Activated CD8-positive, alpha-beta memory T cell treated with anti-CD3 and anti-CD28 coated beads, Interleukin-2, amount 10 ng/mL, durations not matched to agents 7 days and 5 days (primary cell): ENCODE data around the gene RACK1. TPM values are rescaled to one million over a fixed set of nuclear protein-coding genes. Genes with fewer than 3 reads are reported as not detected.

Source experiments
- ATAC-seq: fragments of 150-1000 bp; cut with Tn5 transposase; one replicate; pipeline ENCODE4 v1.10.0; 2021; ENCODE audit warnings: moderate library complexity
- CTCF ChIA-PET: fragments of 350-600 bp; sonication (Branson Sonifier 250); formaldehyde crosslinking; loops from one replicate; lab custom pipeline; 2021; ENCODE audit warnings: antibody characterized with exemption; lab: Charles Lee
- DNase-seq: peaks from one replicate; pipeline ENCODE4 v3.0.0-alpha.2; 2020
- H3K27ac Mint-ChIP-seq: one replicate; pipeline ENCODE4 v1.8.0; 2021; ENCODE audit warnings: mild to moderate bottlenecking, mixed read lengths
- H3K27me3 Mint-ChIP-seq: one replicate; pipeline ENCODE4 v1.8.0; 2021; ENCODE audit warnings: mixed read lengths
- H3K36me3 Mint-ChIP-seq: one replicate; pipeline ENCODE4 v1.8.0; 2021; ENCODE audit warnings: mild to moderate bottlenecking, mixed read lengths
- H3K4me1 Mint-ChIP-seq: one replicate; pipeline ENCODE4 v1.8.0; 2021; ENCODE audit warnings: mixed read lengths
- H3K4me3 Mint-ChIP-seq: one replicate; pipeline ENCODE4 v1.8.0; 2021; ENCODE audit warnings: mild to moderate bottlenecking, moderate library complexity, mixed read lengths
- H3K9me3 Mint-ChIP-seq: one replicate; pipeline ENCODE4 v1.8.0; 2022; ENCODE audit warnings: low read depth, mixed read lengths
- microRNA-seq: library from miRNA; unstranded; fragments of <30 nt; microRNA quantifications from one replicate; pipeline ENCODE4 v1.2.0, GENCODE V29; 2022
- total RNA-seq, 2 experiments: library from RNA; stranded (reverse); gene quantifications; one replicate each; pipeline ENCODE4 v1.2.3, GENCODE V29; 2021

RACK1 gene
- total RNA-seq, 2 experiments from 2014 or later: 1,565 to 1,861 TPM

DNA sequence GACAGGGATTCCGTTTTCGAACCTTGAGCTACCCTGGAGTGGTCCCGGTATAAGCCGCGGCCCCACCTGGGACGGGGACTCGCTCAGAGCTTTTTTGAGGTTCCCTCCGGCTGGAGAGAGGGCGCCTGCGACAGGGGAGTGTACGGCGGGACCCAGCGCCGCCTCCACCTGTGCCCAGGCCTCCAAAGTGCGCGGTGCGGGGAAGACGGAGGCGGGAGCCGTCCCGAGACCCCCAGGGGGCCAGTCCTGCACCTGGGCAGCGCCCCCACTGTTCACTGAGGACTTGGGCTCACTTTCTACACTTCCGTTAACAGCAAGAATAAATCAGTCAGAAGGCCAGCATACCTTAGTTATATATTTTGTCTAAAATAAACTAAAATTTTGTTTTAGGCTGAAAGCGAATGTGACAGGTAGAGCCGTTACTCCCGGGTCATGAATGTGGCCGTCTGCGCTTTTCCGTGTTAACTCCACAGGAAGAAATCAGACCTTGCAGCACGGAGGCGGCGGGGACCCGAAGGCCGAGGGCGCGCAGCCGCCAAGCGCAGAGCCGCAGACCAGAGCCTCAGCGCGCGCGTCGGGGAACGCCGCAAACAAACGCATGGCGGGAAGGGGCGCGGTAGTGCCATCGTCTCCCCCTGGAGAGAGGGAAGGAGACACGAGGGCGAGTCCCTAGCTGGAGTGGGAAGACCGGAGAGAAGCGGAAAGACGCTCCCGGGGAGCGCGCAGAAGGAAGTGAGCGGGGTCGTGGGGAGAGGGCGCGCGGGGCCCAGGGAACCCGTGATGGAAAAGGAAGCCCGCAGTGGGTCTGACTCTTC lies 52.8 kb downstream of the RACK1 start:
- CTCF ChIA-PET: interaction anchor here (0.7 to 9.4 kb wide), 17 partner anchors 7 to 71 kb away, joined by 3 to 129 read pairs (median 5); partner anchors contain the start of genes RACK1, TRIM41 and TRIM7
- H3K27me3 Mint-ChIP-seq: no peaks in the 10 kb centered on the region
- H3K4me3 Mint-ChIP-seq: peak overlapping the region; percentile 98
- peak; percentile 4 for ATAC-seq
- DNase-seq: peak; percentile 57
- H3K27ac Mint-ChIP-seq: peak overlapping the region; percentile 97
- peaks cover 5% of the 10 kb centered on the region for H3K36me3 Mint-ChIP-seq
- H3K9me3 Mint-ChIP-seq: no peaks in the 10 kb centered on the region
- H3K4me1 Mint-ChIP-seq: peaks cover 33% of the 10 kb centered on the region

DNA sequence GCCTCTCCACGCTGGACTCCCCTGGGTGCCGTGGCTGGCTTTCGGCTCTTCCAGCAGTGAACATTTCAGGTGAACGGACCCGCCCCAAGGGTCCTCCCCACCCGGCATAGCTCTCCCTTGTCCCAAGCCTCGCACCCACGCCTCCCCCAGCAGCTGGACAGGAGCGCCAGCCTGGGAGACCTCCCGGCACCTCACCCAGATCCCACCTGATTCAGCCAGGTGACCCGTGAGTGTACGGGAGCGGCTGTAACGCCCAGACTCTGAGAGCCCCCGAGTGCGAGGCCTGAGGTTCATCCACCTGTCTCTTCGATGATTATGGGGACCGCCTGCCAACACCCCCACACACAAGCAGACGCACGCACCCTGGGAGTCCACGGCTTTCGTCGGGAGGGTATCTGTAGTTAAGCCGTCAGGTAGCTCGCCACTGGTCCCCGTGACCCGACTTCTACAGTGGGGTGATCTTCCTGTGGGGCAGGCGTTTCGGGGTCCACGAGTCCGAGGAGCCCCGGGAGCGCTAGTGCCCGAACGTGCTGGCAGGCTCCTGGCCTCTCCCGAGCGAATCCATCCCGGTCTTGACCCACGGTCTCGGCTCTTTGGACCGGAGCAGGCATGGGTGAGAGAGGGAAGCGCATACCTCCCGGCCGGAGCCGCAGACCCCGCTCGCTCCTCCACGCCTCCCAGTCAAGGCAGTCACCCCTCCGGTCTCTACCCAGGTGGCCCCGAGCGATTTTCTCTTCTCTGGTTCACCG lies 53.6 kb downstream of the RACK1 start:
- Mint-ChIP-seq H3K4me3 (peak overlapping the region; percentile 98), H3K9me3 (no peaks in the 10 kb centered on the region), H3K27me3 (no peaks in the 10 kb centered on the region), H3K4me1 (peaks cover 38% of the 10 kb centered on the region), H3K36me3 (peaks cover 5% of the 10 kb centered on the region), H3K27ac (peak overlapping the region; percentile 97)
- ATAC-seq (no peak), DNase-seq (peak; percentile 67)
- CTCF ChIA-PET: interaction anchor here (0.7 to 9.4 kb wide), 13 partner anchors 9 to 71 kb away, joined by 3 to 129 read pairs (median 5); partner anchors contain the start of genes RACK1, TRIM41, TRIM52 and TRIM7

DNA sequence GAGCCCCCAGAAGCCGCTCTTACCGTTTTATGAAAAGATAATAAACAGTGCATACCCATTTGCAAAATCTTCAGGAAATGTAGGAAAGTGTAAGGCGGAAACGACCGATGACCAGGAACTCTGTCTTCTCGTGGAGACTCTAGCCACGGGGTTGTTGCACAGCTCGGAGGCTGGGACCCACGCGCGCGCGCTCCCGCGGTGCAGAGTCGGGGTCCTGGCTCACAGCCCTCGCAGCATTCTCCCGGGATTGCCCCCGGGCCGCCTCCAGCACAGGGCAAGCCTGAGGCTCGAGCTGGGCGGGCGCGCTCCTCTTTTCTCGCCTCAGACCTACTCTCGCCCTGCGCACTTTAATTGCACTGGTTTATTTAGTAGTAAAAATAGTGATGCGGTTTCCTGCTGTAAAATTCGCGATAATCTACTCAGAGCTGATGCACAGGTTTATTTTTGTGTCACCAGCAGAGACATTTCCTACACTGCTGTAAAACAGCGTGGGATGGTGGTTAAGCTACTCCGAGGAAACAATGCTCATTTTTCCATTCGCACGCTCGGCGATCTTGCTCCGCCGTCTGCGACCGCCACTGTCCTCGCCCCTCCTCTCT lies 54.2 kb downstream of the RACK1 start:
- peaks cover 5% of the 10 kb centered on the region for H3K36me3 Mint-ChIP-seq
- no peaks in the 10 kb centered on the region for H3K27me3 Mint-ChIP-seq
- H3K9me3 Mint-ChIP-seq: no peaks in the 10 kb centered on the region
- CTCF ChIA-PET: interaction anchor here (0.7 to 9.4 kb wide), 13 partner anchors 8 to 74 kb away, joined by 3 to 129 read pairs (median 5); partner anchors contain the start of genes TRIM41, TRIM52 and TRIM7
- peaks cover 42% of the 10 kb centered on the region for H3K4me1 Mint-ChIP-seq
- peak overlapping the region; percentile 97 for H3K27ac Mint-ChIP-seq
- DNase-seq (peak; percentile 69), ATAC-seq (peak; percentile 8)
- H3K4me3 Mint-ChIP-seq: peak overlapping the region; percentile 98

DNA sequence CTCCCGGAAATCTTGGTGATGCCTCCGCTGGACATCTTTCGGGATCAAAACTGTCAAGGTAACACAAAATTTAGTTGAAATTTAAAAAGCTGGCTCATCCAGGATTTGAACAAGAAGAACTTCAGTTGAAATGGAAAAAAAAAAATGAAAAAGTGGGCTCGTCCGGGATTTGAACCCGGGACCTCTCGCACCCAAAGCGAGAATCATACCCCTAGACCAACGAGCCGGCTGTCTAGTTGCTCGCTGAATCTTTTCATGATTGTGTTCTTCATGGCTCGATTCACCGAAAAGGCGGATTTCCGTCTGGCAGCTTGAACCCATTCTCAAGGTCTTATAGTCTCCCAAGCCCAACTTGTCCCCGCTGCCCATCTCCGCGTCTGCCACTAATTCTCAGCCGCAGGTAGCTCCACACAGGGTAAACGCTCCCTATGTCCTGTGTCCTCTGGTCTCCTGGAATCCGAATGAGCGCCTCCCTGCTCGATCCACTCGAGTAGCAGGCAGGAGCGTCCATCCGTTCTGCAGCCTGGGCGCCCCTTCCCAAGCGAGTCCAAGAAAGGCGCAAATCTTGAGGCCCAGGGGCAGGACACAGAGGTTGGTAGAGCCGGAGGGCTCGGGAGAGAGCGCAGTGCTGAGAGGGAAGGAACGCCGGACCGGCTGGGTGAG lies 54.9 kb downstream of the RACK1 start:
- no peaks in the 10 kb centered on the region for H3K9me3 Mint-ChIP-seq
- H3K36me3 Mint-ChIP-seq: peaks cover 5% of the 10 kb centered on the region
- no peaks in the 10 kb centered on the region for H3K27me3 Mint-ChIP-seq
- peak; percentile 91 for DNase-seq
- peak overlapping the region; percentile 97 for H3K27ac Mint-ChIP-seq
- peak; percentile 6 for ATAC-seq
- peaks cover 44% of the 10 kb centered on the region for H3K4me1 Mint-ChIP-seq
- CTCF ChIA-PET: interaction anchor here (1.0 to 9.4 kb wide), 15 partner anchors 9 to 75 kb away, joined by 3 to 129 read pairs (median 4); partner anchors contain the start of genes TRIM41, TRIM52 and TRIM7
- H3K4me3 Mint-ChIP-seq: peak overlapping the region; percentile 98

DNA sequence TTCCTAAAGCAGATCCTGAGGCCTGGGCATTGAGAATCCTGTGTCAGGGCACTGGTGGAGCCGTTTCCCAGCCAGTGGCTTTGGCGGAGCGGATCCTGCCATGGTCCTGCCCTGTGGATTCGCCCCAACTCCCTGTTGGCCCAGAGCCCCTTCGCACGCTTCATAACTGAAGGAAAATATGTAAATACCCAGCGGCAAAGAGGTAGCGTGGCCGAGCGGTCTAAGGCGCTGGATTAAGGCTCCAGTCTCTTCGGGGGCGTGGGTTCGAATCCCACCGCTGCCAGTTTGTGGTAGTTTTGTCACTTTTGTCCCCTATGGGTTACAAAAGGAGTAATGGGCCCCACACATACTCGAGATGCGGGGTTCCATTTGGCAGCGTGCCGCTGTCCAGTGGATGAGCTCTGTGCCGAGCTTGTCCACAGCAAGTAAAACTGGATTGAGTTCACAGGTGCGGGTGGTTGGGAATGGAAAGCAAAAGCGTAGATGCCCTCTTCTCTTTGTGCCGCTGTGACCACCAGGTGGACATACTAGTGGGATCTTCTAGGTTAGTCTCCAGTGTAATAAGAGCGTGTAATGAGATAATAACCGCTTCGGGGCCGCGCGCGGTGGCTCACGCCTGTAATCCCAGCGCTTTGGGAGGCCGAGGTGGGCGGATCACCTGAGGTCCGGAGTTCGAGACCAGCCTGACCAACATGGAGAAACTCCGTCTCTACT lies 56.0 kb downstream of the RACK1 start:
- Mint-ChIP-seq H3K27ac (peak overlapping the region; percentile 97), H3K9me3 (no peaks in the 10 kb centered on the region), H3K36me3 (peaks cover 5% of the 10 kb centered on the region), H3K27me3 (no peaks in the 10 kb centered on the region), H3K4me3 (peak overlapping the region; percentile 98), H3K4me1 (peaks cover 38% of the 10 kb centered on the region)
- DNase-seq: peak; percentile 85
- CTCF ChIA-PET: interaction anchor here (1.0 to 9.4 kb wide), 12 partner anchors 12 to 74 kb away, joined by 3 to 129 read pairs (median 4); partner anchors contain the start of genes TRIM41, TRIM52 and TRIM7
- ATAC-seq: no peak

DNA sequence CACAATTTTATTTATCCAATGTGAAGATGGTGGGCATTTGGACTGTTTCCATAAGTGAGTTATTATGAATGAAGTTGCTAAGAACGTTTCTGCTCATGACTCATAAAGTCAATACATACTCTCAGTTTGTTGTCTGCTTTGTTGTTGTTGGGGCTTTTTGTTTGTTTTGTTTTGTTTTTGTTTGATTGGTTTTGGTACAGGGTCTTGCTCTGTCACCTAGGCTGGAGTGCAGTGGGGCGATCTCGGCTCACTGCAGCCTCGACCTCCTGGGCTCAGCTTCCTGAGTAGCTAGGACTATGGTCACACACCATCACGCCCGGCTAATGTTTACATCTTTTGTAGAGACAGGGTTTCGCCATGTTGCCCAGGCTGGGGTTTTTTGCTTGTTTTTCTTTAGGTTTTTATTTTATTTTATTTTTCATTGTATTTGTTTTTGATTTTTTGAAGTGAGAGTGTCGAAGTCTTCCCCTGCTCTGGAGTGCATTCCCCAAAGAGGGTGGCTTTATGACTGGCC lies 56.7 kb downstream of the RACK1 start:
- Mint-ChIP-seq H3K4me1 (peaks cover 42% of the 10 kb centered on the region), H3K27ac (peak overlapping the region; percentile 97)
- CTCF ChIA-PET: interaction anchor here (1.3 to 9.4 kb wide), 7 partner anchors 13 to 75 kb away, joined by 3 to 129 read pairs (median 11); partner anchors contain the start of genes TRIM41, TRIM52 and TRIM7

More for the DNA sequence above, 56.7 kb downstream of the RACK1 start:
- H3K27me3 Mint-ChIP-seq: peaks cover under 1% of the 10 kb centered on the region
- DNase-seq (no peak), ATAC-seq (no peak)
- no peaks in the 10 kb centered on the region for H3K9me3 Mint-ChIP-seq
- peak overlapping the region; percentile 98 for H3K4me3 Mint-ChIP-seq
- H3K36me3 Mint-ChIP-seq: peaks cover 5% of the 10 kb centered on the region

Small RNA genes lying within 50 kb of the gene (microRNA-seq; reads per million reads assigned to microRNA genes)
- not detected for gene MIR4638

Other genes with a start within 250 kb of the RACK1 start
- gene BTNL9, start 203.6 kb downstream of the RACK1 start, total RNA-seq: not detected
- gene OR2V1, start 112.7 kb downstream of the RACK1 start, total RNA-seq: not detected
- not detected for gene OR2V2, start 96.3 kb downstream of the RACK1 start, total RNA-seq
- gene TRIM7, start 38.7 kb downstream of the RACK1 start, total RNA-seq: 1 to 10 TPM; 1.6 to 1.7 TPM
- 10 to 100 TPM; 40.7 to 44.9 TPM for gene TRIM41, start 20.6 kb downstream of the RACK1 start, total RNA-seq
- 10 to 100 TPM; 20.0 to 26.2 TPM for gene TRIM52, start 17.2 kb upstream of the RACK1 start, total RNA-seq
- gene OR4F3, start 123.4 kb upstream of the RACK1 start, total RNA-seq: not detected